Neural progenitor cell (in vitro differentiated cells): ENCODE measurements around the gene SRP14. TPM values are rescaled to one million over a fixed set of nuclear protein-coding genes. Genes with fewer than 3 reads are reported as not detected.
A peak's percentile ranks its signal among the peaks of the same experiment; 100 is the strongest.
"Not testable (repeated sequence)": the region's sequence is repeated elsewhere in the genome, so short reads cannot be mapped to it uniquely, and the experiment has no call there.

Source experiments
- DNase-seq: peaks from one replicate; pipeline ENCODE4 v3.0.0-alpha.2; 2016; ENCODE audit warnings: low spot score
- H2AFZ ChIP-seq: fragments of 200-600 bp; sonication (generic); replicated peaks from 2 replicates; pipeline ENCODE4 v1.6.1; 2016; ENCODE audit warnings: antibody characterized with exemption
- H3F3A ChIP-seq: fragments of 200-600 bp; sonication (generic); 2 replicates; pipeline ENCODE4 v1.6.1; 2016; ENCODE audit warnings: antibody characterized with exemption, low read depth
- H3K27ac ChIP-seq: fragments of 200-600 bp; sonication (generic); 2 replicates; pipeline ENCODE4 v1.5.1; 2016; ENCODE audit warnings: mild to moderate bottlenecking
- H3K27me3 ChIP-seq: fragments of 200-600 bp; sonication (generic); 2 replicates; pipeline ENCODE4 v1.6.1; 2016; ENCODE audit warnings: mild to moderate bottlenecking, moderate library complexity
- H3K36me3 ChIP-seq: fragments of 200-600 bp; sonication (generic); 2 replicates; pipeline ENCODE4 v1.5.1; 2016
- H3K4me1 ChIP-seq: fragments of 200-600 bp; sonication (generic); 2 replicates; pipeline ENCODE4 v1.6.1; 2016; ENCODE audit warnings: mixed run types
- H3K4me2 ChIP-seq: fragments of 200-600 bp; sonication (generic); 2 replicates; pipeline ENCODE4 v1.6.1; 2016
- H3K4me3 ChIP-seq: fragments of 200-600 bp; sonication (generic); 2 replicates; pipeline ENCODE4 v1.5.1; 2016
- H3K79me2 ChIP-seq: fragments of 200-600 bp; sonication (generic); 2 replicates; pipeline ENCODE4 v1.6.1; 2016; ENCODE audit warnings: low read depth
- H3K9ac ChIP-seq: fragments of 200-600 bp; sonication (generic); 2 replicates; pipeline ENCODE4 v1.6.1; 2016
- H3K9me3 ChIP-seq: fragments of 200-600 bp; sonication (generic); 2 replicates; pipeline ENCODE4 v1.5.1; 2016; ENCODE audit warnings: low read depth
- H4K20me1 ChIP-seq: fragments of 200-600 bp; sonication (generic); 2 replicates; pipeline ENCODE4 v1.6.1; 2016; ENCODE audit warnings: low read depth
- H3K27ac Mint-ChIP-seq: 3 replicates; pipeline ENCODE4 v1.8.0; 2021; ENCODE audit warnings: mixed read lengths
- H3K27me3 Mint-ChIP-seq: 2 replicates; pipeline ENCODE4 v1.8.0; 2022; ENCODE audit warnings: low read depth, mild to moderate bottlenecking, inconsistent platforms, moderate library complexity, mixed read lengths; ENCODE audit not compliant: insufficient read depth
- H3K36me3 Mint-ChIP-seq: 3 replicates; pipeline ENCODE4 v1.8.0; 2021; ENCODE audit warnings: mixed read lengths
- H3K4me1 Mint-ChIP-seq: 3 replicates; pipeline ENCODE4 v1.8.0; 2021; ENCODE audit warnings: mixed read lengths
- H3K4me3 Mint-ChIP-seq: 3 replicates; pipeline ENCODE4 v1.8.0; 2021; ENCODE audit warnings: mild to moderate bottlenecking, moderate library complexity, mixed read lengths
- H3K9me3 Mint-ChIP-seq: 3 replicates; pipeline ENCODE4 v1.8.0; 2020; ENCODE audit warnings: mixed read lengths
- CTCF ChIP-seq: fragments of 200-600 bp; sonication (generic); IDR thresholded peaks from 2 replicates; pipeline ENCODE4 v1.5.1; 2017; ENCODE audit warnings: antibody characterized with exemption, mild to moderate bottlenecking
- EZH2 ChIP-seq: fragments of 200-600 bp; sonication (generic); IDR thresholded peaks from 2 replicates; pipeline ENCODE4 v1.6.1; 2017; ENCODE audit warnings: antibody characterized with exemption, mild to moderate bottlenecking, moderate library complexity
- EZH2phosphoT487 ChIP-seq: fragments of 200-600 bp; sonication (generic); IDR thresholded peaks from 2 replicates; pipeline ENCODE4 v1.6.1; 2017; ENCODE audit warnings: antibody characterized with exemption
- total RNA-seq: library from RNA; depleted of rRNA; stranded (reverse); fragments of >200 nt; gene quantifications from 2 replicates; pipeline ENCODE4 v1.2.3, GENCODE V29; 2015; ENCODE audit warnings: low replicate concordance

SRP14 gene
- total RNA-seq, 1 donor from 2014 or later, result 461 TPM

GRCh38 chr15:40040293-40040635, 1.3 kb upstream of the SRP14 start:
- Histone ChIP-seq H3K27ac (no peak overlapping the region), H3K9ac (no peak overlapping the region), H3K4me3 (no peak overlapping the region), H3K79me2 (peaks cover 27% of the 10 kb centered on the region), H2AFZ (no peak overlapping the region), H3K4me1 (peaks cover 7% of the 10 kb centered on the region), H3F3A (peaks cover 14% of the 10 kb centered on the region), H3K4me2 (peak overlapping the region; percentile 97), H4K20me1 (peaks cover 11% of the 10 kb centered on the region), H3K27me3 (no peaks in the 10 kb centered on the region), H3K9me3 (no peaks in the 10 kb centered on the region), H3K36me3 (peaks cover 11% of the 10 kb centered on the region)
- H3K36me3 Mint-ChIP-seq, result peaks cover 14% of the 10 kb centered on the region
- TF ChIP-seq EZH2 (no peak), CTCF (no peak), EZH2phosphoT487 (no peak)
- peak overlapping the region; percentile 61 for H3K4me3 Mint-ChIP-seq
- peaks cover 11% of the 10 kb centered on the region for H3K27me3 Mint-ChIP-seq
- no peak overlapping the region for H3K27ac Mint-ChIP-seq
- no peak for DNase-seq
- peaks cover 27% of the 10 kb centered on the region for H3K4me1 Mint-ChIP-seq
- no peaks in the 10 kb centered on the region for H3K9me3 Mint-ChIP-seq

GRCh38 chr15:40038275-40038637, 725 bp downstream of the SRP14 start:
- no peaks in the 10 kb centered on the region for H3K9me3 ChIP-seq
- peaks cover 20% of the 10 kb centered on the region for H3K36me3 Mint-ChIP-seq
- H2AFZ ChIP-seq, result peak overlapping the region; percentile 14
- H3K4me1 Mint-ChIP-seq, result peaks cover 19% of the 10 kb centered on the region
- H3F3A ChIP-seq, result peaks cover 12% of the 10 kb centered on the region
- peak overlapping the region; percentile 97 for H3K4me2 ChIP-seq
- peak overlapping the region; percentile 95 for H3K27ac Mint-ChIP-seq
- TF ChIP-seq EZH2, result no peak
- no peak for TF ChIP-seq EZH2phosphoT487
- no peak for TF ChIP-seq CTCF
- peaks cover 11% of the 10 kb centered on the region for H3K36me3 ChIP-seq
- no peaks in the 10 kb centered on the region for H3K27me3 ChIP-seq
- H3K27ac ChIP-seq, result peak overlapping the region; percentile 88
- peak overlapping the region; percentile 79 for H3K4me3 ChIP-seq
- H3K79me2 ChIP-seq, result peaks cover 27% of the 10 kb centered on the region
- H3K9ac ChIP-seq, result peak overlapping the region; percentile 78
- H3K9me3 Mint-ChIP-seq, result no peaks in the 10 kb centered on the region
- peak overlapping the region; percentile 99 for H3K4me3 Mint-ChIP-seq
- peaks cover 16% of the 10 kb centered on the region for H4K20me1 ChIP-seq
- DNase-seq, result no peak
- H3K4me1 ChIP-seq, result peaks cover 6% of the 10 kb centered on the region
- peaks cover 4% of the 10 kb centered on the region for H3K27me3 Mint-ChIP-seq

- Mint-ChIP-seq H3K4me3 (peak overlapping the region; percentile 99), H3K9me3 (no peaks in the 10 kb centered on the region), H3K27ac (no peak overlapping the region), H3K4me1 (peaks cover 19% of the 10 kb centered on the region), H3K36me3 (peaks cover 20% of the 10 kb centered on the region), H3K27me3 (peaks cover 4% of the 10 kb centered on the region)
- H3K4me1 ChIP-seq, result peaks cover 6% of the 10 kb centered on the region
- DNase-seq, result no peak
- H4K20me1 ChIP-seq, result peaks cover 16% of the 10 kb centered on the region
- no peaks in the 10 kb centered on the region for H3K9me3 ChIP-seq
- H3F3A ChIP-seq, result peaks cover 17% of the 10 kb centered on the region
- no peaks in the 10 kb centered on the region for H3K27me3 ChIP-seq
- no peak overlapping the region for H2AFZ ChIP-seq
- H3K79me2 ChIP-seq, result peaks cover 27% of the 10 kb centered on the region
- peak overlapping the region; percentile 78 for H3K9ac ChIP-seq
- no peak overlapping the region for H3K27ac ChIP-seq
- H3K36me3 ChIP-seq, result peaks cover 15% of the 10 kb centered on the region
- H3K4me2 ChIP-seq, result peak overlapping the region; percentile 97
- H3K4me3 ChIP-seq, result peak overlapping the region; percentile 79
- TF ChIP-seq CTCF (no peak), EZH2phosphoT487 (no peak), EZH2 (no peak)
Measured at GRCh38 chr15:40037721-40038120, 1.3 kb downstream of the SRP14 start.

GRCh38 chr15:40035182-40035581, 3.8 kb downstream of the SRP14 start:
- not testable (repeated sequence) for H3K9me3 Mint-ChIP-seq, H3K9ac ChIP-seq

More at GRCh38 chr15:40035182-40035581, 3.8 kb downstream of the SRP14 start:
- peaks cover 27% of the 10 kb centered on the region for H3K79me2 ChIP-seq
- not testable (repeated sequence) for H3K27me3 ChIP-seq, H3K4me1 ChIP-seq, H3K27ac ChIP-seq, H3K4me3 Mint-ChIP-seq, DNase-seq, H3K27ac Mint-ChIP-seq, H2AFZ ChIP-seq, H3K27me3 Mint-ChIP-seq, H3K4me3 ChIP-seq, H3K4me2 ChIP-seq, H3K9me3 ChIP-seq
- Mint-ChIP-seq H3K36me3 (peaks cover 25% of the 10 kb centered on the region), H3K4me1 (peaks cover 15% of the 10 kb centered on the region)
- peaks cover 18% of the 10 kb centered on the region for H4K20me1 ChIP-seq
- H3K36me3 ChIP-seq, result peaks cover 20% of the 10 kb centered on the region
- peaks cover 37% of the 10 kb centered on the region for H3F3A ChIP-seq
